M059J (cell line): ENCODE measurements around the gene NARF. TPM values are rescaled to one million over a fixed set of nuclear protein-coding genes. Genes with fewer than 3 reads are reported as not detected.
A peak's percentile ranks its signal among the peaks of the same experiment; 100 is the strongest.
"Not testable (repeated sequence)": the region's sequence is repeated elsewhere in the genome, so short reads cannot be mapped to it uniquely, and the experiment has no call there.

Experiments used
- DNase-seq: peaks from one replicate; pipeline ENCODE4 v3.0.0-alpha.2; 2012; ENCODE audit warnings: low read depth
- total RNA-seq: library from RNA; depleted of rRNA; stranded (reverse); fragments of >200 nt; shearing (Covaris generic); gene quantifications from 2 replicates; pipeline ENCODE4 v1.2.3, GENCODE V29; 2014; rRNA removed

NARF gene
- total RNA-seq, result 68.2 and 84.2 TPM in 2 replicates

DNA sequence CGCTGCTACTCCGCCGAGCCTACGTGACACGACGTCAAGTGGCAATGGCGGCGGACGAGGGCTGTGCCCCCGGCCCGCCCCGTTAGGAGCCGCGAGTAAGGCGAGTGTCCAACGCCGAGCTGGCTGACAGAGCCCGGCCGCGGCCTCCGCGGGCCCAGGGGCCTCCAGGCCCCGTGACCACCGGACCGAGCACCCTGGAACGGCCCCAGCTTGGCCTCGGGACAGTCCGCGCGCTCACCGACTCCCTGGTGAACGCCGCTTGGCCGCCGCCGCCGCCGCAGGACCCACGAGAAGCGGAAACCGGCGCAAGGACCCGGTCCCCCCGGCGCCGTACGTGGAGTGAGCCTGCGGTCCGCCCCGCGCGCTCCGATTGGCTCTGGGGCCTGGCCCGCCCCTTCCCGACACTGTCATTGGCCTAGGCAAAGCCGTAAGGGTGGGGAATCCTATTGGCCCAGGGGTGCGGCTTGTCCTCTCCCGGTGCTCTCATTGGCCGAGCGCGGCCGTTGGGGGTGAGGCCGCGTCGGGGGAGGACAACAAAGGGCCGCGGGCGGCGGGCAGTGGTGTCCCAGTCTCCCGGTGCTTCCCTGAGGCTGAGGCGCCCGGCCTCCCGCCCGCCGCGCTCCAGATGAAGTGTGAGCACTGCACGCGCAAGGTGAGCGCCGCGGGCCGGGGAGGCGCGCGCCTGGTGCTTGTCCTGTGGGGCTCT is at the start of gene NARF:
NARF (plus strand) TSS at position 563 of the 706 bp plus-strand sequence; CDS start at position 626, 63 bp downstream.
- DNase-seq, result peak; percentile 98

- no peak for DNase-seq
Observed at GRCh38 chr17:82408938-82409318, 49.6 kb upstream of the NARF start.

DNA sequence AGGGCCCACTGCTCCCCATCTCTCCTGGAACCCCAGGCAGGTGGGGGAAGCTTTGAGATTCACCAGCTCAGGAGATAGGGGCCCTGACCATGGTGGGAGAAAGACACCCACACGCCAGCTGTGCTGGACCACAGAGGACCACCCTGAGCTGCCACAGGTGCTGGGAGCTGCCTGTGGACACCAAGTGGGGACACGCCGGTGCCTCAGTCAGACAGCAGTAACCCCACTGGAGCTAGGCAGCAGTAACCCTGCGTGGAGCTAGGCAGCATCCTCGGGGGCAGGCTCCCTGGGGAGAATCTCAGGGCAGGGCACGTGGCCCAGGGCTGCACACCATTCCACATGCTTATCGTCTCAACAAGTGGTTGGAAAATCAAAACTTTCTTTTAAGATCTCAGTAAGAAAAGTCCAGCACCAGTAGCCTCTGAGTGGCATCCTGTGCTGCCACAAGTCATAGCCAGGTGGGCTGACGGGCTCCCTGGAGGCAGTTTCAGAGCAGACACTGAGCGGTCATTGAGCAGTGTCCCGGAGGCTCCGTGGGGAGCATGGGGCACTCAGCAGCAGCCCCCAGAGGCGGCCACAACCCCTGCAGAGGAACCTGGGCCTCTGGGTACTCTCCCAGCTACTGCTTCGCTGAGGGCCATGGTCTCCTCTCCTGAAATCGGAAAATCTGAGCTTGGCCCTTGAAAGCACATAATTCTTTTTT is 48.4 kb upstream of the NARF start:
- DNase-seq, result no peak

DNA sequence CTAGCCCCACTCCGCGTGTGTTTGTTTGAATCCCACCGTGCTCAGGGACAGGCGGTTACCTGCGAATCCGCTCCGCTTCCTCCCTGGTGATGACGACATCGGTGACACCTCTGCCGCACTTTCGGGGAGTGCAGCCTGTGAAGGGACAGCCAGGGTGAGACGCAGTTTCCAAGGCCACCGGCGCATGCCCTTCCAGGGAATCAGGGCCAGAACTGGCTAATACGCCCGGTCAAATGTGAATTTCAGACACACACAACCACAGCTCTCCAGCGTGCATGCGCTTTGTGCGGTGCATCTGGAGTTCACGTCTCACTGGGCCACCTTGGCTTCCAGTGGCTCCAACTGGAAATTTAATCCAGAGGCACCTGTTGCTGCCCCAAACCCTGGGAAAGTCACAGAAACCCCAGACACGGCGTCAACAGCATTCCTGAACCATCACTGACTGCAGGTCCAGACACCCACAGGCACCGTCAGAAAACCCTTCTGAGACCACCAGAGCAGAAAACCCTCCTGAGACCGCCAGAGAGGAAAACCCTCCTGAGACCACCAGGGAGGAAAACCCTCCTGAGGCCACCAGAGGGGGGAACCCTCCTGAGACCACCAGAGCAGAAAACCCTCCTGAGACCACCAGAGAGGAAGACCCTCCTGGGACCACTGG is 47.0 kb upstream of the NARF start:
- DNase-seq, result no peak

DNA sequence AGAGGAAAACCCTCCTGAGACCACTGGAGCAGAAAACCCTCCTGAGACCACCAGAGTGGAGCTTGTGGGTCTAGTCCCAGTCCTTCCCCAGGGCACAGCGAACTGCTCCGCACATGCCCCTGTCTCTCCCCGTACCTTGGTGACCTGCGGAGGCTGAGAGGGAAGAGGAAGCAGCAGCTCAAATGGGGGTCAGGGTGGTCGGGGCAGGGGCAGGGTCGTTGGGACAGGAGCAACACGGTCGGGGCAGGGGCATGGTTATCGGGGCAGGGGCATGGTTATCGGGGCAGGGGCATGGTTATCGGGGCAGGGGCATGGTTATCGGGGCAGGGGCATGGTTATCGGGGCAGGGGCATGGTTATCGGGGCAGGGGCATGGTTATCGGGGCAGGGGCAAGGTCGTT is 46.5 kb upstream of the NARF start:
- DNase-seq, result not testable (repeated sequence)

DNA sequence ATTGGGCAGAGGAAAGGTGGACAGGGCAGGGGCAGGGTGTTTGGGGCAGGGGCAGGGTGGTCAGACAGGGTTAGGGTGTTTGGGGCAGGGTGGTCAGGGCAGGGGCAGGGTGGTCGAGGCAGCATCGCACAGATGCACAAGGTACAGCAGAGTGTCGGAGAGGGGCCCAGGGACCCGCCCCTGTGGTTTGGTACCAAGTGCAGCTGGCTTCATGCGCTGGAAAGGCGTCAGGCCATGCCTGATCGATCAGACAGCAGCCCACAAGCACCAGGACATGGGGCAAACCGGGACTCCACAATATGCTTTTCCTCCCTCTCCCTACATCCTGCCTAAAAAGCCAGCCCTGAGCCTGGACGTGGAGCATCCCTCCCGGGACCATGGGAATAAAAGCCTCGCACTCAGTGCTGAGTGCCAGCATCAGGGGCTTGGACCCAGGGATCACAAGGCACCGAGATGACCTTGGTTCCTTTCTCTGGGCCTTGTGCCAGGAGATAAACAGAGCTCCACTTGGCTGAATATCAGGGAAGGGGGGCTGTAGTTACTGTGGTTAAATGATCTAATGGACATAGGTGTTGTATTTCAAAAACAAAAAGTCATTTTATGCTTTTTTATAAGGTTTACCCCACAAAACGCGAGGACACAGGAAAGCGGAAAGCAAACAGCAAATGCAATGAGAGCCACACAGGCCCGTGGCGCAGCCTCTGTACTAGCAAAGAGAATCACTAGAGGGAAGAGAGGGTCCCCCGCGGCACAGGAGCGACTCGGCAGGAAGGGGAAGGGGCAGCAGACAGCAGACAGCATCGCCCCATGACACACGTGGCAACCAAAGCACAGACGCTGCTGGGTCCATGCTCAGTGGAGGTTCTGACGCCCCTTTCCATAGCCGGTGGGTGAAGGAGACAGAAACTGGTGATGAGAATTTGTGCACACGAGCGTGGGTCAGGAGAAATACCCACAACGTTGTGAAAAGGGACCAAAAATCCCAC is 45.7 kb upstream of the NARF start:
- DNase-seq, result no peak

- peak; percentile 19 for DNase-seq
Observed at GRCh38 chr17:82414548-82415281, 43.8 kb upstream of the NARF start.

GRCh38 chr17:82415336-82415735 is 43.2 kb upstream of the NARF start:
- DNase-seq, result no peak

DNA sequence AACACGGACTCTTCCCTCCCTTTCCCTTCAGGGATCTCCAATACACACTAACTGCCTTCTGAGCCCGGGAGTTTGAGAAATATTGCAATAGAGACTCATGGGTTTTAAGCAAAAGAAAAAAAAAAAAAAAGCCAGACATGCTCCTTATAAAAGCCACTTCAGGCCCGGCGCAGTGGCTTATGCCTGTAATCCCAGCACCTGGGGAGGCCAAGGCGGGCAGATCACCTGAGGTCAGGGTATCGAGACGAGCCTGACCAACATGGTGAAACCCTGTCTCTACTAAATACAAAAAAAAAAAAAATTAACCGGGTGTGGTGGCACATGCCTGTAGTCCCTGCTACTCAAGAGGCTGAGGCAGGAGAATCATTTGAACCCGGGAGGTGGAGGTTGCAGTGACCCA is 42.8 kb upstream of the NARF start:
- no peak for DNase-seq

GRCh38 chr17:82416264-82416663 is 42.3 kb upstream of the NARF start:
- no peak for DNase-seq

DNA sequence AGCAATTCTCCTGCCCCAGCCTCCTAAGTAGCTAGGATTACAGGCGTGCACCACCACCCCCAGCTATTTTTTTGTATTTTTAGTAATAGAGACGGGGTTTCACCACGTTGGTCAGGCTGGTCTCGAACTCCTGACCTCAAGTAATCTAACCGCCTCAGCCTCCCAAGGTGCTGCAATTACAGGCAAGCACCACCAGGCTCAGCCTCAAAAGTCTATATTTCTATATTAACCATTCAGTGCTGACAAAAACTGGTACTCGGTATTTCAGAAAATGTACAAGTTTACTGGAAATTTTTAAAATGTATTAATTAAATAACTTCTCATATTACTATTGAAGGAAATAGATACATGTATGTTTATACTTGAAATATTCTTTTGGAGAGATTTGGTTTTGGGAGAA is 41.8 kb upstream of the NARF start:
- DNase-seq, result no peak

DNA sequence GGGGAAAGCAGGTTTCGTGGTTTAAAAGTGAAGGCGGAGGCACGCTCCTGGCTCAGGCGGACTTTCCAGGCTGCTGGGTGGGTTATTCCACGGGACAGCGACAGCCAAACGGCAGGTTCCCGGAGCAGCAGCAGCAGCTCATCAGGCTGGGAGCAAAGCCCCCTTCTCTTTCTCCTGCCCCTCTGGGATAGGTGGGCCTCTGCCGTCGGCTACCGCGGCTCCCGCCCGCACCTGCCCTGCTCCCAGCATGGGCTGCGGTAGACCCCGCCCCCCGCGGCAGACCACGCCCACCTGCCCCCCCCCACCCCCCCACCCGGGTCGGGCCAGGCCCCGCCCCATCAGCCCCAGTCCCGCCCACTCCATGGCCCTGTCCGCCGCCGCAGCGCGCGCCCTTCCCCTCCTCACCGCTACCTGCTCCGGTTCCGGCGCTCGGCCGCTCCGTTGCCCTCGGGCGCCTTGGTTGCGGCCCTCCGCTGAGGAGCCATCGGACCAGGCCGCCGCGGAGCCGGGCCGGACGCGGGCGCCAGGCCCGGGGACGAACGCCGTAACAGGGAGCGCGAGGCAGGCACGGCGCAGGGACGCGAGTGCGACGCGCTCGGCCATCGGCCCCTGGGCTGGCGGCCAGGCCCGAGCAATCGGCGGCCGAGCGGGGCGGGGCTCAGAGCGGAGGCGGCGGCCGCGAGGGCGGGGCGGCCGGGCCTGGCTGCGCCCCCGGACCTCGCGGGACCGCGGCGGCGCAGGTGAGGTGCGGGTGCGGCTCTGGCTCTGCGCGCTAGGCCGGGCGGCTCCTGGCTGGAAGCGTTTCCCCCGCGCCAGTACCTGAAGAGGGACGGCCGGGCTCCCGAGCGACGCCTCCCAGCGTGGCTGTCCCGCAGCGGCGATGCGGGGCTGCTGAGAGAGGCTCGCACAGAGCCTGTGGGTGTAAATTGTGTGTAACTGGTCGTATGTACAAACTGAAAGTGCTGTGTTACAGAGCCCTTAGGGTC is 40.2 kb upstream of the NARF start, which contains the start of the genes HEXD and OGFOD3:
HEXD (plus strand) TSS at position 347 of the 986 bp plus-strand sequence. CDS start 1,453 bp downstream, outside the sequence.
OGFOD3 (minus strand) TSS at position 586 of the 986 bp plus-strand sequence; CDS start at position 485, 101 bp downstream.
- DNase-seq, result peak; percentile 77

DNA sequence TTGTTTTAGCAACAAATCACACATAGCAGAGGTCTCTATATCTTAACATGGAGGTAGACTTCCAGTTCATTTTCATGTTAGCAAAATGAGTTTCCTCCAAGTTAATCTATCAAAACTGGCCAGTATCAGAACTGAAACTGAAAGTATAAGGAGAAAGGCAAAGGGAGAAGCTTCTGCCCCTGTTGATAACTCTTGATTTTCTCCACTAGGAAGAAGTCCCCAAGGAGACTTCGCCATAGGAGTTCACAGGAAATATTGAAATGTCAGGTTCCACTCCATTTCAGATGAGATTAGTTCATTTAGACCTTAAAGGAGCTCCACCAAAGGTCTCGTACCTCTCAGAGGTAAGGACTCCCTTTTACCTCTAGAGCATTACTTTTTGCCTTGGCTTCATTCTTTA is 39.0 kb upstream of the NARF start:
- DNase-seq, result peak; percentile 34

GRCh38 chr17:82424001-82424862 is 34.3 kb upstream of the NARF start:
- DNase-seq, result peak; percentile 31

GRCh38 chr17:82424863-82425159 is 33.7 kb upstream of the NARF start:
- DNase-seq, result no peak

DNA sequence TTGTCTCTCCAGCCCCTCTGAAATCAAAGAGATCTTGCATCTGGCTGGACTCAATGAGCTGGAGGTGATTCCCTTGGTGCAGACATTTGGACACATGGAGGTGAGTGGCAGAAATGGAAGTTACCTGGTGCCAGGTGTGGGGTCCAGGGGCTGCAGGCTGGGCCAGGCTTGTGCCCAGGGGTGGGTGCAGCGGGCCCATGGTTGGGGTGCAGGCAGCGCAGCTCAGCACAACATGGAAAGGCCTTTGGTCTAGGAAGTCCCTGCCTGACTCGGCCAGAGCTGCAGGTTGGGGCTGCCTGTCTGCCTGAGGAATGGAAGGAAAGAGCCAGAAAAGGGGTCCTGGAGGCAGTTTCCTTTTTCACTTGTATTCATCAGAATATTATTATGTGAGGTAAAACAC is 30.0 kb upstream of the NARF start:
- DNase-seq, result no peak

DNA sequence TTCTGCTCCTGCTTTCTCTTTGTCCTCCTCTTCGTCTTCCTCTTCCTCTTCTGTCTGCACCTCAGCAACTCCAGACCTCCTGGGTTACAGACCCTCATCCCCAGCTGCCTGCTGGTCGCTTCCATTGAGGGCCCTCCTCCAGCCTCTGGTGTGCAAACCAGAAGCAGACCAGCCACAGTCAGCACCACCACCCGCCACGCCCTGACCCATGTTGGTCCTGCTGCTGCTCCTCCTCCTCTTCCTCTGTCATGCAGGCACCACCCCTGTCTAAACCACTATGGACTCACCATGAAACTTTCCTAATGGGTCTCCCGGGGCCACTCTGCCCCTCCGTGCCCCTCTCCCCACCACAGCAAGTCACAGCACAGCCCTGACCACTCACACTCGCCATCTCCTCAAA is 28.7 kb upstream of the NARF start:
- no peak for DNase-seq

GRCh38 chr17:82432017-82432416 is 26.5 kb upstream of the NARF start:
- DNase-seq, result no peak
